HS-27A (cell line): Measurements from ENCODE around the gene HRK.
A peak's percentile ranks its signal among the peaks of the same experiment; 100 is the strongest.

Experiments
- DNase-seq: peaks from one replicate; pipeline ENCODE4 v3.0.0-alpha.2; 2012; ENCODE audit warnings: low read depth, missing footprints

HRK gene

GRCh38 chr12:116881325-116881876, at the start of gene HRK:
Gene HRK (minus strand): TSS chr12:116881441. CDS start chr12:116881307, 134 bp downstream.
- DNase-seq, result no peak

GRCh38 chr12:116929885-116930284, 48.6 kb upstream of the HRK start:
- DNase-seq, result no peak

- no peak for DNase-seq
Observed at GRCh38 chr12:116928504-116928903, 47.3 kb upstream of the HRK start.

GRCh38 chr12:116927244-116927940, 46.2 kb upstream of the HRK start:
- DNase-seq, result no peak

GRCh38 chr12:116926283-116927243, 45.3 kb upstream of the HRK start:
- no peak for DNase-seq

GRCh38 chr12:116924558-116925453, 43.6 kb upstream of the HRK start:
- peak; percentile 68 for DNase-seq

- no peak for DNase-seq
Observed at GRCh38 chr12:116922194-116922897, 41.1 kb upstream of the HRK start.

GRCh38 chr12:116920939-116921338, 39.7 kb upstream of the HRK start:
- no peak for DNase-seq

GRCh38 chr12:116919706-116920485, 38.7 kb upstream of the HRK start:
- no peak for DNase-seq

- no peak for DNase-seq
Observed at GRCh38 chr12:116919247-116919661, 38.0 kb upstream of the HRK start.

- no peak for DNase-seq
Observed at GRCh38 chr12:116918464-116918863, 37.2 kb upstream of the HRK start.

- peak; percentile 75 for DNase-seq
Observed at GRCh38 chr12:116916714-116917114, 35.5 kb upstream of the HRK start.

- no peak for DNase-seq
Observed at GRCh38 chr12:116916122-116916521, 34.9 kb upstream of the HRK start.

- DNase-seq, result no peak
Observed at GRCh38 chr12:116915326-116915725, 34.1 kb upstream of the HRK start.

- DNase-seq, result no peak
Observed at GRCh38 chr12:116910645-116911451, 29.6 kb upstream of the HRK start, which contains the start of gene FBXW8. Gene FBXW8 (plus strand): TSS chr12:116910950. CDS start chr12:116911038, 88 bp downstream.

- no peak for DNase-seq
Observed at GRCh38 chr12:116910280-116910644, 29.0 kb upstream of the HRK start.

- no peak for DNase-seq
Observed at GRCh38 chr12:116906285-116906684, 25.0 kb upstream of the HRK start.

- no peak for DNase-seq
Observed at GRCh38 chr12:116903818-116904217, 22.6 kb upstream of the HRK start.

GRCh38 chr12:116901612-116902011, 20.4 kb upstream of the HRK start:
- no peak for DNase-seq
